HG02981 (cell line): ENCODE data around the gene THRB.

Experiments used
- ATAC-seq: cut with Tn5 transposase; IDR thresholded peaks from one replicate; pipeline ENCODE4 v1.9.1; 2021; ENCODE audit warnings: mild to moderate bottlenecking, moderate library complexity; ENCODE audit not compliant: unreplicated experiment

Gene THRB

DNA sequence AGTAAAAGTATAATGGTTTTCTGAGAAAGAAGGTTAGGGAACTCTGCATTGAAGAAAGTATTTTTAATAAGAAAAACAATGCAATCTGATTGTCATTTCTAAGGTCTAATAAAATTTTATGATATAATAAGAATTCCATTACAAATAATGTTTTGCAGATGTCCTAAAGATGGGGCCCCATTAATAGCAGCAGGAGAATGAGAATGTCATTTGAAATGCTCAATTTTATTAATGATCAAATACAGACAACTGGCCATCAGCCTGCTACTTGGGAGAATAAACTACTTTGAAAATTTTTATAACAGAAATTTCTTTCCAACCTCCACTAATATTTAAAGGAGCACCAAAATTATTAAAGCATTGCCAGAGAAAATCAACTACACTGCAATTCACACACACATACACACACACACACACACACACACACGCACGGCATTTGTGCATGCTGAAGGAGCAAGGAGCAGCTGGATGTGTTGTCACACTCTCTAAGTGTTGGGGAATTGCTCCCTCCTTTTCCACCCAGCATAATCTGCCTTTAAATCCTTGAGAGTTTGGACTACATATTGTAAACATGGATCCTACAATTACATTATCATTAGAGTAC lies 109.5 kb downstream of the THRB start:
- ATAC-seq = no peak

DNA sequence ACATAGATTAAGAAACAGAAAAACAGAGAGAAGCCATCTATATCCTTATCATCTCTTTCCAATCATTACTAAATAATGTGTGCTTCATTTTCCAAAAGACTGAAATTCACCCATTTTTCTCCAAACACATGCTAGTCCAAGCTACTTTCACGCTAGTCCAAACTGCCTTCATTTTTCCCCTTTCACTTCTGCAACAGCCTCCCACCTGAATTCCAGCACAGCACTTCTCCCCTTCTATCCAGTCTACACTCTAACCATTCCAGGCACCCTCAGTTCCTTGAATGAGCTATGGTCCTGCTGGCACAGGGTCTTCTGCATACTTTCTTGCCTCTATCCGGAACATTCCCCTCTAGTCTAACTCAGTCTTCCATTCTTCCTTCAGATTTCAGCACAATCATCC lies 112.0 kb downstream of the THRB start:
- ATAC-seq = no peak

DNA sequence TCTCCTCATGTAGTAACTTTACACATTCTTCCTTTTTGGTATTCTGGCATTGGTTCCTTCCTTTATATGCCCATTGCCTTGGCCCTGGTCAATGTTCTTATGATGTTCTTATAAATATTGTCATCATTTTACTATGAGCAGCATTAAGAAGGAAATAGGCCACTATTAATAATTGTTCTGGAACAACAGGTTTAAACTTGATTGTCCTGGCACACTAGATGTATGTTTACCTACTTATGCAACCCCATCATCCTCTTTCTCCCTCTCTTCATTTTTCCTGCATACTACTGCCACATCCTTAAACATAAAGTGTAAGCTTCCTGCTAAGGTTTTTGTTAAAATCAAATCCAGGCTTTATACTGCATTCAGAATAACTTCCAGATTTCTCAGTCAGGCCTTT lies 114.7 kb downstream of the THRB start:
- ATAC-seq = no peak

DNA sequence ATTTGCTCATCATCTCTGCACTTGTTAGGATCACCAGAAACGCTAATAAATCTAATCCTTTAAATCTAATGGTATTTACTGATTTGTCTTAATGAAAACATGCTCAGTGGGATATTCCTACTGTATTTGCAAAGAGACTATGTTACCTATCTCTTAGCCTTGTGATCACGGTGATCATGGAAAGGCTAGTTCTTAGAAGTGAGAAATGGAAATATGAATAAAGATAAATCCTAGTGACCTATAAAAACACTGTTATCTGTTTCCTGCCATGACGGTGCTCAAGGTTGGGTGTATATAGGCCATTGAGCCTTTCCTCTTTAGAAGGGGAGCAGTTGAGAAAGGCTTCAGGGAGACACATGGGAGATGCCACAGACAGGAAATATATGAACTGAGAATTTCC lies 116.3 kb downstream of the THRB start:
- ATAC-seq = no peak

DNA sequence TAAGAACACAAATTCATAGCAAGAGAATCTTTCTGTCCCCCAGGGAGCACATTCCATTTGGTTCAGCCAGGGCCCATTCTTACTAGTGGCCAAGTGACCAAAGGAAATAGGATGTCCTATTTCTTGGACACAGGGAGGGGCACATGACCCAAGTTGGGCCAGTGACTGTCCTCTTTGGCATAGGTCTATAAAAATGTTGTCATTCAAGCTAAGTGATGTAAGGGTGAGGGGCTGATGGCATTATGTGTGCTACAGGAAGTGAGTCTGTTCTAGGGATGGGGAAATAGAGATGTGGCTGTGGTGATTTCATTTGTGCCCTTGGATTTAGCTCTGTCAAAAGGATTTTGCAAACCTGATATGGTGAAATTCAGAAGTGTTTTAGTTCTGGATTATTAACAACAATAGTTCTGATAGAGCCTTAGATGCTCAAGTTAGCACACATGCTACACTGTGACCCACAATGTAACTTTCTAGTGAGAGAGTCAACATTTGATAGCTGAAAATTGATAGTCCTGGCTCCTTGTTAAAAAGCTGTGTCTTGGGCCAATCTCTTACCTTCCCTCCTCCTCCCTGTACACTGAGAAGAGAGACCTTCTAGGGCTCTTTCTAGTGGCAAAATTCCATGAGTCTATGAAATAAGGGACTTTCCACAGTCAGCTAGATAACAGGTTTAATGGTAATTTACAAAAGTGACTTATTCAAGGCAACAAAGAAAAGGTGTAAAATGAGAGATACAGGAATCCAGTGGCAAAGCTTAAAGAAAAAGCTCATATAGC lies 117.2 kb downstream of the THRB start:
- ATAC-seq = no peak

DNA sequence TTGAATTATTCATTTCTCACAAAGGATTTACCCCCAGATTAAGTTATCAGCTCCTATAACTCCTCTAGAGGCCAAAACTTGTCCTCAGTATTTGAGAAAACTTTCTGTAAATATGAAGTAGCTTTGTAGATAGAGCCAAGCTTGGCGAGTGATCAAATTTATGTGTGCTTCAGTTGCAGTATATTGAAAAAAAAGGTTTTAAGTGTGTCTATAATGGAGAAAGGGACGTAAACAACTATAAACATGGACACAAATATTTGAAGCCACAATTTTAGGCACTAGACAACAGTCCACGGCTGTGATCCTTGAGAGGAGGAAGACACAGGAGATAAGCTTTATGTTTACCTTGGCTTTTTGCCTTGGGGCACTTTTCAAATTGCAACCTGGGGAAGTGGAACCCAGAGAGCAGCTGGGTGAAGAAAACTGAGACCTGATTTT lies 118.7 kb downstream of the THRB start:
- ATAC-seq = no peak

DNA sequence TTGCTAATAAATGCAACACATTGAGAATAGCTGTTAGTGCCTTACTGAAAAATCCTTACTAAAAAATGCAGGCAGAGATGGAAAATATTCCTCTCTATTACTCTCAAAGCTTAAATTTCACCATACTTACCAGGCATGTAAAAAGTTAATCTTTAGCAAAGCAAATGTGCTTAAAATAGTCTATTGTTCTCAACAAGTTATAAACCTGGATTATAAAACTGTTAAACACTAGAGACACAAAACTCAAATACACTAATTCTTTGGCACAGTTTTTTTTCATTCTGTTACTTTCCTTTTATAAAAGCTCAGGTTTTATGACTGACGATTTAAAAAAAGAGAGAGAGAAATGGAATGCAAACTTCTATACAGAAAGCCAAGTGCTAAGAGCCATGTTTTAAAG lies 119.8 kb downstream of the THRB start:
- no peak for ATAC-seq

DNA sequence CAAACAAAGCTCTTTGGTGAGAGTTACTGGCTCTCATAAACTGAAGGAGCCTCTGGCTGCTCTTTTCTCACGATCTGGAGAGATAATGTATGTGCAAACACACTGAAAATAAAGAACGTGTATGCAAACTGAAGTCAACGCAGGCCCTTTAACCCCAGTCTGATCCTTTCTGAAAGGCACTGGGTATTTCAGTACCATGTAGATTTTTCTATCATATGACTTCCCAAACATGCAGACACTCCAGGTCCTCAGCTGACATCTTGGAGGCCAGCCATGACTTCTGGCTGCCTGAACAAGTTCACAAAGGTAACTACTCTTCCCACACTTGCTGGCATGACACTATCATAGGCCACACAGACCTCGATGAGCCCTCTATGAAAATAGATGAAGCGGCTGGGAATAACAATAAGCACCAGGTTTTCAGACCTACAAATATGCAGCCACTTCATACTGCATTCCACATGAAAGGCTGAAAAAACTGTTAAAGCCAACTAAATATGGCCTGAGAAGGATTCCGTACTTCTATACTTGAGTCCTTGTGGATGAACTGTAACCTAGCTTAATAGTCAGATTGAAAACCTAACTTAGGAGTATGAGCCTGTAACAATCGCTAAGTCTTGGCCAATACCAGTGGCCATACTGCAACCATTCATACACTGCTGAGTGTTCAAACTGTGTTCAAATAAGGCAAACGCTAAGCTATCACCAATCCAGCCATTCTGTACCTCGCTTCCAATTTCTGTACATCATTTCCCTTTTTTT lies 121.3 kb downstream of the THRB start:
- ATAC-seq = no peak

DNA sequence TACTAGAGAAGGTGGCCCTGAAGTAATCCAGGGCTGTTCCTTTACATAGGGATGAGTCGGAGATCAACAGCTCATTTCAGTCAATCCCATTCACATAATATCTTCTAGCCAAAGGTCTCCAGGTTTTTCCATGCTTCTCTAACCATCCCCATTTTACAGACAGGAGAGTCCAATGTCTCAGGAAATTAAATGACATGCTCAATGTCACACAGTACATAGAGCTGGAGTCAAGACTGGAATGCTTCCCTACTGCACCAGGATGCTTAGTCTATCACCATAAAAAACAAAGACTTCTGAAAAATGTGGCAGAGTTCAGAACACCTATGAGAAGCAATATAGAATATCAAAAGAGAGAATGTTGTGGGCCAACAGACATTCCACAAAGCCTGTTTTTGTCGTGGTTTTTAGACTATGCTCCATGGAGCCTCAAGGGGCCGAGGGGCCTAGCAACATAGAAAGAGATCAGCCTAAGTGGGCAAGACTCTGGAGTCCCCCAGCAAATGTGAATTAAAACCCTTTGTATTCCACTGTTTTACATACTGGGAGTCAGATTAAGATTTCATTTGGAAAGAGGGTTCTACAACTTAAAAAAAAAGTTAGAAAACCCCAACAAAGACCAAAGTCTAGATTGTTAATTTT lies 122.0 kb downstream of the THRB start:
- no peak for ATAC-seq

DNA sequence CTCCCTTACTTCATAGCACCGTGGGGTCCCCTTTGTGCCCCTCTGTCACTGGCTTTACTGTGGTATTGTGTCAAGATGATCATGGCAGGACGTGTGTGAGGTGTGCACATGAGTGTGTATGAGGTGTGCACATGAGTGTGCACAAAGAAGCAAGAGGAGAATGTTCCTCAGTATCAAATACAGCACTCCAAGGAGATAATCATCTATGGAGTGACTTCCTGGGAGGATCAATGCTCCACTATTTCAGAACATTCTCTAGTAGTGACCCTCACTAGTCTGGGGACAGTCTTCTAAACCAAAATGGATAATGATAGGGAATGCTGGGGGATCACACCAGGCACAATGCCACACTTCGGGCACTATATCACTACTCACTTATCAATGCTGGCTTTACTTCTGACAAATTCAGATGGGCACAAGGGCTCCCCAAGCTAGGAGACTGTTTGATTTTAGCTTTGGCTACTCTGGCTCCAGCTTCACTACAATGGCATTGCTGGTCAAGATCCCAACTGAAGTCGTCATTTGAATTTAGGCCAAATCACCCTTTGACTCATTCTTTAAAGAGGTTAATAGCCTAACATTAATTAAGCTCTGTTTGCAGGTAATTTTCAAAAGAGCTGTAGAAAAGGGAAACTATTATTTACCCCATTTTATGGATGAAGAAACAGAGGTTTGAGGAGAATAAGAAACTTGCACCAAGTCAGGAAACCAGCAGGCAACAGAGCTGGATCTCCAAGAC lies 124.1 kb downstream of the THRB start:
- ATAC-seq = no peak

DNA sequence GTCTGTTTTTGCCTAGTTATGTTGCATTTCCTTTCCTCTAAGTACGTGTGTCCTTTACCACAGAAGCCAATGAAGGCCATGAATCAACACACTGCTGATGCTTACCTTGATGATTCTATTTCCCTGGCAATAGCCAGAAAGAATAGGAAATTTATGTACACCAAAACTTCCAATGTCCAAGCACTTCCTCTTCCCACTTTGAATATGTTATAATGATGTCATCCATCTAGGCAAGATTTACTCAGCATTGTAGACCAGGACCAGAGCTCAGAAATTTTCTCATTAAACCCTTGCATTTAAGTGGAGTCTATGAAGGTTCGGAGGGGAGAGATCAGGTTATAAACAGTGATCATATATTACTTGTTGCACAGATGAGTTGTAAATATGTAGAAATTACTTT lies 126.0 kb downstream of the THRB start:
- ATAC-seq = no peak

DNA sequence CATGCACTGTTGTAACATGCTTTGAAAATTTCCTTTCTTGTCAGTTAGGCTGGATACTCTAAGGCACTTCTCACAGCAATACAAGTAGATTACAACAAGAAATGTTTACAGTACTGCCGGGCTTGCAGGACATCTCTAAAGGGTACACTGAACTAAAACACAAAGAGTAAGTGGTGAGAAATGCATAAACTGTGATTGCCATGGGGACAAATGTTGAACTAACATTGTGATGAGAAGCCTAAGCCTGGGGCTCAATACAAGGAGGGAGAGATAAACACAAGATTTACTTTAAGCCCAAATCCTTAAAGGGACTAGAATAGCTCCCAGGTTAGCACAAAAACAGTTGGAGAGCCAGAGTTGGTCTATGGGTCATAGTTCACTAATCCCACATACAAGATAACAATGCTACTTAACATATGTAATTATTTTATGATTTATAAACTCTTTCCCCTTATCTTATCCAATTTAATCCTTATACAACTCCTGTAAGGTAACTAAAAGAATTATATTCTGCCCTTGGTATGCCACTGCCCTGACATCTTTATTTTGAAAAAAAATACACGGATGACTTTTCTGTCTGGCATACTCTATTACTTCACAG lies 126.9 kb downstream of the THRB start:
- ATAC-seq = no peak

DNA sequence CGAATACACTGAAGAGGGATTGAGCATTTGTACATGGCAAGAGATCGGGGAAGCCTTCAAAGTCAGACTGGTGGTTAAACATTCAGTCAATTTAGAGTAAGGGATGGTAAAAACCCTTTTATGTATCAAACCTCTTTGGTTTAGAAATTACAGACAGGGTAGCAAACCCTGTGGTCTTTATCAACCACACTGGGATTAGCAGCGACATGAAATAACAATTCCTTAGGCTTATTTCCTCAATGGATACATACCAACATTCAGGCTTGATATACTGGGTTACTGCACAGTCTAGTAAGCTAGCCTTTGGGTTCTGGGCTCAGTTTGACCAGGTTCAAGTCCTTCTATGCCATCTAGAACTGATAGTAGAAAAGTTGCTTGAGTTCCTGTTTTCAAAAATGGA lies 127.4 kb downstream of the THRB start:
- ATAC-seq = no peak

DNA sequence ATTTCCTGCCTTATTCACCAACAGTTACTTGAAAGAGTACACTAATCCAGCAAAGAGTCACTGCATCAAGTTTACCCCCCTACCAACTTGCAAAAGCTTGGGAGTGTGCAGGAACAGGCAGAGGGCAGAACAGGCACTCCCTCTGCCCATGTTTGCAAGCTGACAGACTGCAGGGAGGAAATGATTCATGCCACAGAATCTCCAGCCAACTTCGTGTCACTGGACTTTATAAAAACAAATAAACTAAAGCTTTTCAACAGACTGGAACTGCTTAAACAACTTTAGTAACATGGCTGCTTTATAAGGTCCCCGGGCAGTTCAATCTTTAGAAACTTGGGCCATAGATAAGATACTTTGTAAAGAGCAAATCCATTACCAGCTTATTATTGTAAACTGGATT lies 129.5 kb downstream of the THRB start:
- ATAC-seq = no peak

DNA sequence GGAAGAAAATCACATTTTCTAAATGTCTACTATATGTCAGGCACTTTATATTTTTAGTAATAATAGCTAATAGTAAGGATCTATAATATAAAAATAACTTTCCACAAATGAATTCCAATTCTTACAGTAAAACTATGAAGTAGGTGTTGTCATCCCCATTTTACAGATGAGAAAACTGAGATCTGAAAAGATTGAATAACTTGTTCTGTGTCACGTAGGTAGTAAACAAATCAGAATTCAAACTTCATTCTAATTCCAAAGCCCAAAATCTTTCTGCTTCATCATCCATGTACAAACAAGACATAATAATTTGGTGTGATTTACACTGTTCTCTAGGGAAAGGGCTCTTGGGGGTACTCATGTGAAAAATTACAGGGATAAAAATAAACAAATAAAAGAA lies 130.3 kb downstream of the THRB start:
- ATAC-seq = no peak

DNA sequence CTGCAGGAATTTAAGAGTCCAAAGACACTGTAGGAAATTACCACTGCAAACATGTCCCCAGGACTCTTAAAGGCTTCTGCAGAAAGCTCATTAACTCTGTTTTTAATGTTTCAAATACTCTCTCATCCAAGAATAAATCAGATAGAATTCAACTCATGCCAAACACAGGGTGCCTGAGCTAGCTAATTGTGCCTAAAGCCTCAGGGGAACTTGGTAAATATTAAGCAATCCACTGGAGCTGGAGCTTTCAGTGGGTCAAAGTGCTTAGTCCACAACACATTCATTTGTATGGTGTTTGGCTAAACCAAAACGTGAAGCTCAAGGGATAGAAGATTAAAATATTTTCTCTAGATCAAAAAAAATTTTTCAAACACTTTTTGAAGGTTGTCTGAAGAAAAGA lies 131.4 kb downstream of the THRB start:
- no peak for ATAC-seq

DNA sequence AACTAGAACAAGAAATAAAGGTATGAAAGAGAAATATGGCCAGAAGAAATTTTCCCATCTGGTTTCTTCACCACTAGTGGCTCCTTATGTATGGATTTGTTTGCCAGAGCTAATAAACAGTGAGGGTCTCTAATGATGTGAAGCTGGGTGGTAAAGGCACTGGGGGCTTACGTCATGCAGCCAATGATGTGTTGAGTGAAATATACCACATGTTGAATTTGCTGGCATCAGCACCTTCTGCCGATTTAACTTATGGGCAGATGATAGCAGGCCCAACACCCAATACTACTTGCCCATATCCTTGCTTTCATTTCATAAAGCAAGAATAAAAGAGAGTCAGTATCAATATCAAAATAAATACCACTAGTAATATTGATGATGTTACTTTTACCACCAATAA lies 133.0 kb downstream of the THRB start:
- ATAC-seq = no peak

DNA sequence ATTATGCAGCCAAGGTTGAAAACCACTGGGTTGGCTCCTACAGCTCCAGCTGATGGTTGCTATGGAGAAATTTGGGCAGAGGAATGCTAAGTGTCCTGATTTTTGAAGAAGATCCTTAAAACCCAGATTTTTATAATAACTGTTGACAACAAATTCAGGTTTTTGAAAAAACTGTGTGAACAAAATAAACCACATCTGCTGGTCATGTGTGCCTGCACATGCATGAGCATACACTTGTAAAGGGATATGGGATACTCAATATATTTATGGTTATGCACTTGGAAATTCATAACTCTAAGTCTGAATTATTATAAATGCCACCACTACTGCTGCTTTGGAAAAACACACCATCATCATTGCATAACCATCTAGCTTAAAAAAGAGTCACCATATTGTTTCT lies 133.7 kb downstream of the THRB start:
- ATAC-seq = no peak

DNA sequence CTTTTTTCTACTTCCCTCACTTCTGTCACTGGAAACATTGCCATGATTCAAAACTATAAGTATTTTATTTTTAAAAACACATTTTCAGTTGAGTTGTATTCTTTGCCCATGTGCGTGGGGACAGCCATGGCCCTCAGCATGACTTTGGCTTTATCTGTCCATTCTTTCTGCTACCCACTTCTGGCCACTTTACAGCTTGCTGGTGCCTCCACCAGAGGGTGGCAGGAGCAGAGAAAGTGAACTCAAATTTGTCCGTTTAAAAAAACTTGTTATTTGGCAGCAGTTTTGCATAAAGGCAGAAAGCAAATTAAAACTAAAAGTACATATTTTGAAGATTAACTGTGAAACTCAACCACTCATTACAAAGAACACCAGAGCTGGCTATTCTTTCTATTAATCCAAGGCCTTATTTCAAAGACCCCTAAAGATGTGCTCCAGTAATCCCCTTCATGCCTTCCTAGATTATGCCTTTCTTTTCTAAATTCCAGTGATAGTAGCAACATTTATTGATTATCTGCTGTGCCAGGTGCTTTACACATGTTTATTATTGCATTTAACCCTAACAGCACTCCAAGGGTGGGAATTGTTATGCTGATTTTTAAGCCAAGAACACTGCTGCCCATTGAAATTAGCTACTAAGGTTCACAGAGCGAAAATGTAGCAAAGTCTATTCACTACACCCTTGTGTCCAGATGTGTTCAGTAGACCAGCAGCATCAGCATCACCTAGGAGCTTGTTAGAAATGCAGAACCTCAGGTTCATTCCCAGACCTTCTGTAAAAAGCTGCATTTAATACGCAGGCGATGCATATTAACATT lies 134.8 kb downstream of the THRB start:
- ATAC-seq = no peak

DNA sequence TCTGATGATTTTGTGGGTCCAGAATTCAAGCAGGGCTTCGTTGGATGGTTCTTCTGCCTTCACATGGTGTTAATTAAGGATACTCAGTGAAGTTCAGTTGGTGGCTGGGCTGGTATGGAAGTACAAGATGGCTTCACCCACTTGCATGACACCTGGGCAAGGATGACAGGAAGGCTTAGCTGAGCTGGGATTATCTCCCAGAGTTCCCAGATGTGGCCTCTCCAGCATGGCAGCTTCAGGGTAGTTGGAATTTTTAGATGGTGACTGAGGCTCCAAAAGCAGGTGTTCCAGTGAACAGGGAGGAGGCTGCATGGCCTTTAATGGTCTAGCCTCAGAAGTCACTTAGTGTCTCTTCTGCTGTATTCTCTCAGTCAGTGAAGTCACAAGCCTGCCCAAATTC lies 135.5 kb downstream of the THRB start:
- ATAC-seq = no peak
